HG03280 (cell line): ENCODE results near the gene SEMA7A.

Source experiments
- ATAC-seq: cut with Tn5 transposase; IDR thresholded peaks from one replicate; pipeline ENCODE4 v1.9.1; 2021; ENCODE audit warnings: mild to moderate bottlenecking, moderate library complexity; ENCODE audit not compliant: unreplicated experiment

Gene SEMA7A

GRCh38 chr15:74402873-74403587 lies 30.7 kb downstream of the SEMA7A start:
- peak; percentile 31 for ATAC-seq

GRCh38 chr15:74402337-74402841 lies 31.4 kb downstream of the SEMA7A start:
- ATAC-seq: no peak

- no peak for ATAC-seq
These were observed 32.6 kb downstream of the SEMA7A start for GRCh38 chr15:74400915-74401757.

- no peak for ATAC-seq
These were observed 33.4 kb downstream of the SEMA7A start for GRCh38 chr15:74400313-74400860.

GRCh38 chr15:74399511-74400312 lies 34.0 kb downstream of the SEMA7A start:
- no peak for ATAC-seq

- no peak for ATAC-seq
These were observed 34.7 kb downstream of the SEMA7A start for GRCh38 chr15:74399100-74399499.

GRCh38 chr15:74398183-74398582 lies 35.6 kb downstream of the SEMA7A start:
- ATAC-seq: no peak

GRCh38 chr15:74397239-74398068 lies 36.3 kb downstream of the SEMA7A start:
- no peak for ATAC-seq

GRCh38 chr15:74396445-74397238 lies 37.1 kb downstream of the SEMA7A start:
- peak; percentile 30 for ATAC-seq

GRCh38 chr15:74396146-74396438 lies 37.7 kb downstream of the SEMA7A start:
- peak; percentile 4 for ATAC-seq

GRCh38 chr15:74395319-74396145 lies 38.2 kb downstream of the SEMA7A start:
- no peak for ATAC-seq

GRCh38 chr15:74394090-74394846 lies 39.5 kb downstream of the SEMA7A start:
- ATAC-seq: no peak

- ATAC-seq: no peak
These were observed 40.3 kb downstream of the SEMA7A start for GRCh38 chr15:74393423-74393822.

- no peak for ATAC-seq
These were observed 40.9 kb downstream of the SEMA7A start for GRCh38 chr15:74392902-74393301.

- no peak for ATAC-seq
These were observed 41.3 kb downstream of the SEMA7A start for GRCh38 chr15:74392451-74392830.

- ATAC-seq: no peak
These were observed 41.9 kb downstream of the SEMA7A start for GRCh38 chr15:74391582-74392450.
